ENCODE data around the gene MCTP2.

GRCh38 chr15:94286583-94286982 lies 55.2 kb downstream of the MCTP2 start:
- no peak for TF ChIP-seq POLR2AphosphoS5 (IDR thresholded peaks at IDR 0.05; ENCODE audit: low read depth, low read length)
- TF ChIP-seq, protein P1, sequence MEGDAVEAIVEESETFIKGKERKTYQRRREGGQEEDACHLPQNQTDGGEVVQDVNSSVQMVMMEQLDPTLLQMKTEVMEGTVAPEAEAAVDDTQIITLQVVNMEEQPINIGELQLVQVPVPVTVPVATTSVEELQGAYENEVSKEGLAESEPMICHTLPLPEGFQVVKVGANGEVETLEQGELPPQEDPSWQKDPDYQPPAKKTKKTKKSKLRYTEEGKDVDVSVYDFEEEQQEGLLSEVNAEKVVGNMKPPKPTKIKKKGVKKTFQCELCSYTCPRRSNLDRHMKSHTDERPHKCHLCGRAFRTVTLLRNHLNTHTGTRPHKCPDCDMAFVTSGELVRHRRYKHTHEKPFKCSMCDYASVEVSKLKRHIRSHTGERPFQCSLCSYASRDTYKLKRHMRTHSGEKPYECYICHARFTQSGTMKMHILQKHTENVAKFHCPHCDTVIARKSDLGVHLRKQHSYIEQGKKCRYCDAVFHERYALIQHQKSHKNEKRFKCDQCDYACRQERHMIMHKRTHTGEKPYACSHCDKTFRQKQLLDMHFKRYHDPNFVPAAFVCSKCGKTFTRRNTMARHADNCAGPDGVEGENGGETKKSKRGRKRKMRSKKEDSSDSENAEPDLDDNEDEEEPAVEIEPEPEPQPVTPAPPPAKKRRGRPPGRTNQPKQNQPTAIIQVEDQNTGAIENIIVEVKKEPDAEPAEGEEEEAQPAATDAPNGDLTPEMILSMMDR (IDR thresholded peaks at IDR 0.05) = no peak

Data from Panc1 (cell line).